ENCODE measurements around the gene ARHGEF26.

ARHGEF26 gene

DNA sequence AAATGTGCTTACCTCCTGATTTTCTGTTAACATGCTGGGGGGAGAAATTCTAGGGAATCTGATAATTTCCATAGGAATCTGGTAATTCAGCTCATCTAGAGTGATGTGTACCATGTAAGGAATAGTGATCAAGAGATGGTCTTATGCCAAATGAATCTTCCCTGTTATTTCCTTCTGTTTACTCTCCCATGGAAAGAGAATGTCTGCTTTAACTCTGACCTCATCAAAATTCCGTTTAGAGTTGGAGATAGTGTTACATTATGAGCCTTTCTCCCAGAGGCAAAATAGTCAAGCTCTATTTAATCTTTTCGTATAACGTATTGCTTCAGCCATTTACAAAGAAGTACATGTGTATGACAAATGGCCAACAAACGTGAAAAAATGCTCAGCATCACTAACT is 76.6 kb downstream of the ARHGEF26 start:
- DNase-seq (ENCODE audit: low read depth) = no peak

DNA sequence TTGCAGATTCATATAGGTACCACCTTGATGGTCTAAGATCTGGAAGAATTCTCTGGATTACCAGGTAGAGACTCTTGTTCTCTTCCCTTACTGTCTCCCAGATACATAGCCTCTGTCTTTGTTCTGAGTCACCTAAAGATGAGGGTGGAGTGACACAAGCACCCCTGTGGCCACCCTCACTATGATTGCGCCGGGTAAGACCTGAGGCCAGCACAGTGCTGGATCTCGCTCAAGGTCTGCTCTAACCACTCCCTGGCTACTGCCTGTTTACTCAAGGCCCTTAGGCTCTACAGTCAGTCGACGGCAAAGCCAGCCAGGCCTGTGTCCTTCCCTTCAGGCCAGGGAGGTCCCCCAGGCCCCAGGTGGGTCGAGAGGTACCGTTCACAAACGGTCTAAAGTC is 88.3 kb downstream of the ARHGEF26 start:
- DNase-seq (ENCODE audit: low read depth) = no peak

- DNase-seq (ENCODE audit: low read depth) = no peak
Measured at GRCh38 chr3:154210986-154211385, 89.8 kb downstream of the ARHGEF26 start.

DNA sequence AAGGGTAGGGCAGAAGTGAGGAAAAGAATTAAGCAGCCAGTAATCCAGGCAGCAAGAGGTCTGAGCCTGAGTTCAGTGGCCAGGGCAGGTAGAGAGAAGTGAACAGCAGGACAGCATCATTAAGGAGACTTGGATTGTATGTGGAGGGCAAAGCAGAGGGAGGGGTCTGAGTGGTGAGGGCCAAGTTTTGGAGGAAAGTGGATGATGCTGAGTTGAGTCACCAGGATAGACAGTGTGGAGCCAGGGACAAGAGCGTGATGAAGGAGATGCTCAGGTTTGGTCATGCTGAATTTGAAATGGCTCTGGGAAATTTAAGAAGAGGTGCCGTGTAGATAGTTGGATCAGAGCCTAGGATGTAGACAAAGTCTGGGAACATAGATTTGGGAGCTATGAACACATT is 93.1 kb downstream of the ARHGEF26 start:
- DNase-seq (ENCODE audit: low read depth) = no peak

DNA sequence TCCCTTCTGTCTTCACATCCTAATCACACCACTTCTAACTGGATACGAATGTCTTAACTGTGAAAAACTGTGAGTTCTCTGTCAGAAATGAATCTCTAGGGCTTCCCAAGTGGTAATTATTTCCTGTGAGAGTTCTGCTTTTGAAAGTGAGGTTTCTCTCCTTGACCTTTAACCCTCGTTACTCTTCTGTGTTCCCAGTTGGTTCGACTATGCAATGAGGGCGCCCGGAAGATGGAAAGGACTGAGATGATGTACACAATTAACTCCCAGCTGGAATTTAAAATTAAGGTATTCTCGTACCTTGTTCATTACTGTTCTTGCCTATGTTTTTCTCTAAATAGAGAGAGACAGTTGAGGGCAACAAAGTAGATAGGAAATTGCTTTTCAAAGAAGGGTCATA is 96.5 kb downstream of the ARHGEF26 start:
- DNase-seq (ENCODE audit: low read depth) = no peak

- no peak for DNase-seq (ENCODE audit: low read depth)
Measured at GRCh38 chr3:154218728-154219127, 97.5 kb downstream of the ARHGEF26 start.

DNA sequence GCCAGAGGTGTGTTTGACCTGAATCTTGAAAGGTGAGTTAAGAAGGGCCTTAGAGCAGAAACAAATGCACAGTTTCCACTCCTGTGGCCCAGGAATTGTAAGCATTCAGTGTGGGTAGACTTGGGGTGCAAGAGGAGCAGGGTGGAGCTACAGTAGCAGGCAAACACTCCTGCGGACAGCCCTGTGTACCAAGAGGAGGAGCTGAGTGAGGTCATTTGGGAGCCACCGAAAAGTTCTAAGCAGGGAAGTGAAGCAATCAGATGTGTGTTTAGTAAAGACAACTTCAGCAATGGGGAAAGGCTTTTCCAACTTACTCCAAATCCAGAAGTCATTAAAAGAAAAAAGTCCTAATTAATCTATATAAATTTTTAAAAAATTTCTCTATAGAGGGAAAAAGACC is 99.3 kb downstream of the ARHGEF26 start:
- DNase-seq (ENCODE audit: low read depth) = no peak

DNA sequence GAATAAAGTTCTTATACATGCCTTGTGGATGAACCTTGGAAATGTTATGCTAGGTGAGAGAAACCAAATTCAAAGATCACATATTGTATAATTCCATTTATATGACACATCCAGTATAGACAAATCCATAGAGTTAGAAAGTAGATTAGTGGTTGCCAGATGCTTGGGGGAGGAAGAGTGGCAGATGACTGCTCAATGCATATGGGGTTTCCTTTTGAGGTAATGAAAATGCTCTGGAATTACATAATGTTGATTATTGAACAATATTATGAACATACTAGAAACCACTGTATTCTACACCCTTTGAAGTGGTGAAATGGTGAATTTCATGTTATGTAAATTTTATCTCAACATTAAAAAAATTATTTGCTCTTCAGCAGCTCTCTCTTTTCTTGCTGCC is 102.3 kb downstream of the ARHGEF26 start:
- no peak for DNase-seq (ENCODE audit: low read depth)

- DNase-seq (ENCODE audit: low read depth) = no peak
Measured at GRCh38 chr3:154224366-154224765, 103.2 kb downstream of the ARHGEF26 start.

GRCh38 chr3:154224866-154225265 is 103.7 kb downstream of the ARHGEF26 start:
- DNase-seq (ENCODE audit: low read depth) = no peak

GRCh38 chr3:154225536-154225935 is 104.3 kb downstream of the ARHGEF26 start:
- DNase-seq (ENCODE audit: low read depth) = no peak

DNA sequence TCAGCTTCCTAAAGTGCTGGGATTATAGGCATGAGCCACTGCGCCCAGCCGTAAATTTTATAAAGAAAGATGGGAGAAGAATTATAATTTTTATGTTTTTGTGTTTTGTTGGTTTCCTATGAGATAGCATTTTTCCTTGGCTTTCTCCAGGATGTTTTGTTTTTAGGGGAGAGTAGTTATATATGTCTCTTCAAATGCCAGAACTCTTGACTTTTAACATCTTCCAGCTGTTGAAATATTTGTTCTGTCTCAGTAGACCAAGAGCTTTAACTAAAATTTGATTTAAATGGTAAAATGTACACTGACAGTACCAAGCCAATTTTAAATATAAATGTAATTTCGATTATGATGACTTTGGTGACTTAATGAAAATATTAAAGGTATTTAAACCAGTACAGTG is 106.3 kb downstream of the ARHGEF26 start:
- no peak for DNase-seq (ENCODE audit: low read depth)

DNA sequence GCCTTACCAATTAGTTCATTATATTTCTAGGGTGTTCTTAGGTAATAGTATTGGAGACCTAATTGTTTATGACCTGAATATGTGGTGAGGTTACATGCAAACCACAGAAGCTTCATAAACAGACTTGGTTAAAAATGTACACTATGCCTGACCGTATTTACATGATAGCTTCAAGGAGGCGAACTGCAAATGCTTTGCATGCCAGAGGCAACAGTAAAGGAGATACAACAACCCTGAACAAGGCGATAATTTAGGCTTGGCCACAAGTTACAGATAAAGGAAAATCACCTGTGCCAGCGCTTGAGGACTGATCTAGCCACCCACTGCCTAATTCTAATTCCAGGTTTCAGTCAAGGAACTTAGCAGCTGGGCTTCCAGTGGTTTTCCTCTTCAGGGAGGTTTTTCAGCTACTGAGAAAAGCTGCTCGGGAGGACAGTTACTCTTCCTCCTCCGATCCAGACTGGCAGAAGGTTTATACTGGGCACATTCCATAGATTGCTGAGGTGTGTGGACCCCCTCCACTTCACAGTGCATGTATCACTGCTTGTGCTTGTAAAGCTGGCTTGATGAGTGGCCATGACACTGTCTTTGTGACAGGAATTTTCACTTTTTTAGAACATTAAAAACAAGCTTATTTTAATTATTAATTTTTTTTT is 107.5 kb downstream of the ARHGEF26 start:
- no peak for DNase-seq (ENCODE audit: low read depth)

DNA sequence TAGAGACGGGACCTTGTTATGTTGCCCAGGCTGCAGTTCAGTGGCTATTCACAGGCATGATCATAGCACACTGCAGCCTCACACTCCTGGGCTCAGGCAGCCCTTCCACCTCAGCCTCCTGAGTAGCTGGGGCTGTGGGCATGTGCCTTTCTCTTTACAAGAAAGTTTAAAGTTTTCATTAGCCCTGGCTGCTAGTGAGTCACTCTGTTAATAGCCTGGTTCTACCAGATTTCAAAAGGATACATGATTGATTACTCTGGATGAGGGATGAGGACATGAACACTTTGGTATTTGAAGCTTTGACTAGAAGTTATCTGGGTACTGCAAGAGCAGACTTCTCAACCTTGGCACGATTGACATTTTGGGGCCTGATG is 108.0 kb downstream of the ARHGEF26 start:
- DNase-seq (ENCODE audit: low read depth) = no peak

DNA sequence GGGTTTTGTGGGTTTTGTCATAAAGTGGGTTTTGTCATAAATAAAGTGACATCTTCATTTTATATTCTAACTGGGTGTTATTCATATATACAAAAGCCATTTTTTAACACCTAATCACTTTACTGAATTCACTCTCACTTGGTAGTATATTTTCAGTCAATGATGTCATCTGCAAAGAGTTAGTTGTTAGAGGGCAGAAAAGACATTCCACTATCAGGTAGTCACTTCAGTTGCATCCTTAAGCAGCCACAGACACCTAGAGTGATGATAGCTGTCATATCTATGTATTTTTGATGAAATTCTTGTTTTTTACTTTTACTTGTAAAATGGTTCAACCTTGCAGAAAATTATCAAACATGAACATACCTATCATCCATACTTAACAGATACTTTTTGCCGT is 114.1 kb downstream of the ARHGEF26 start:
- DNase-seq (ENCODE audit: low read depth) = no peak

GRCh38 chr3:154236331-154236730 is 115.1 kb downstream of the ARHGEF26 start:
- no peak for DNase-seq (ENCODE audit: low read depth)

DNA sequence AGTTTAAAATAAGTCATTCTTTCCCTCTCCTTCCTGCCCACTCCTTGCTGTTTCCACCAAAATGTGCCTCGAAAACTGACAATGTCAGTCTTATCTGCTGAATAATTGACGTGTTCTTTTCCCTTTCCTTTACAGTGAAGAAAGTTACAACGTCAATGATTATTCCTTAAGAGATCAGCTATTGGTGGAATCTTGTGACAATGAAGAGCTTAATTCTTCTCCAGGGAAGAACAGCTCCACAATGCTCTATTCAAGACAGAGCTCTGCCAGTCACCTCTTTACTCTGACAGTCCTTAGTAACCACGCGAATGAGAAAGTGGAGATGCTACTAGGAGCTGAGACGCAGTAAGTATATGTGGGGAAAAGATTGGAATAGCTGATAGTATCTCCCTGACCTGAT is 119.0 kb downstream of the ARHGEF26 start:
- no peak for DNase-seq (ENCODE audit: low read depth)

GRCh38 chr3:154241496-154241895 is 120.3 kb downstream of the ARHGEF26 start:
- no peak for DNase-seq (ENCODE audit: low read depth)

GRCh38 chr3:154242766-154243165 is 121.6 kb downstream of the ARHGEF26 start:
- DNase-seq (ENCODE audit: low read depth) = no peak

DNA sequence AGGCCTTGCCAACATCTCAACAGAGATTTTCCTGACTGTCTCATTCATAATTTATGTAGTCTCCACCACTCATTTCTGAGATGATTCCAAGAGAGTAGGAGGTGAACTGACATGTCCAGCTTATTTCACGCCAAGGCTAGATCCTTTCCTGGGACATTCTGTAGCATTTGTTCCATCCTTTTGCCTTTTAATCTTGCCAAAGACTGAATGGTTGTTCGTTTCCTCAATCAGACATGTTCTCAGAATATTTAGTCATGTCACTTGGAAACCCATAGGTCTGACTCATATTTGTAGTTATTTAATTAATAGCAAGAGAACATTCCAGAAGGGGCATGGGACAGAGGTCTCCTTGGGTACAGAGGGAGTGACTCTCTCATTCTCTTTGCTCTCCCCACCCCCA is 122.2 kb downstream of the ARHGEF26 start:
- DNase-seq (ENCODE audit: low read depth) = no peak

DNA sequence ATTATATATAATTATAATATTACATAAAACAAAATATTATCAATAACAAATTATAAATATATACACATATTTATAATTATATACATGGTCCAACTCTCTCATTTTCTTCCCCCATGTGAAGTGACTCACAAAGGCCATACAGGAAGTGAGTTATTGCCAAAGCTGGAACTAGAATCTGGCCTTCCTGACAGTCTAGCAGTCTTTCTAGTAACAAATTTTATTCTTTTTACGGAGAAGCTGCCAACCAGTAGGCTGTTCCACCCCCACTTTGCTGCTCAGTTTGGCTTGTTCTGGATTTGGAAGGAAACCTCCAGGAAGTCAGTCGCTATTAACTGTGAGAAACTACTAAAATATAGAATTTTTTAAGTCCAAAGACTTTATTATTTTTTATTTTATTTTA is 123.5 kb downstream of the ARHGEF26 start:
- DNase-seq (ENCODE audit: low read depth) = no peak

GRCh38 chr3:154247806-154248415 is 126.7 kb downstream of the ARHGEF26 start:
- no peak for DNase-seq (ENCODE audit: low read depth)

- DNase-seq (ENCODE audit: low read depth) = no peak
Measured at GRCh38 chr3:154250291-154250690, 129.1 kb downstream of the ARHGEF26 start.

- no peak for DNase-seq (ENCODE audit: low read depth)
Measured at GRCh38 chr3:154251610-154252009, 130.4 kb downstream of the ARHGEF26 start.

Measured in stimulated activated CD8-positive, alpha-beta memory T cell treated with anti-CD3 and anti-CD28 coated beads, Interleukin-12 subunit alpha, Interleukin-12 subunit beta, amount 100 ng/mL, for 4 hours (primary cell).